ENCODE data around the gene DYNLT4.

DNA sequence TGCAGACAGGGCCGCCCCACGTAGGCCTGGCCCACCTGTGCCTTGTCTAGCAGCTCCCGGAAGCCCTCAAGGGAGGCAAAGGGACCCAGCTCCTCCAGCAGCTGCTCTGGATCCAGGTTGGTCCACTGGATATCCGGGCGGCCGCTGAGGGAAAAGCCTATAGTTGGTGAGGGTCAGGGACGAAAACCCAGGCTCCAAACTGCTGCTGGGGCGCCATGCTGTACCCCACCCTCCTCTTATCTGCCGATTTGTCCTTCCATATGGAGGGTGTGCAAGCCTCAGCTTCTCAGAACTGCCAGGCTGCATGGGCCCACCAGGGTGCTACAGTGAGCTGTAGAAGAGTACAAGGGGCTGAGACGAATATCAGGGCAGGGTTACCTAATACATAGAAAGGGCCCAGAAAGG, 23.8 kb upstream of the DYNLT4 start:
- TF ChIP-seq, protein P1, sequence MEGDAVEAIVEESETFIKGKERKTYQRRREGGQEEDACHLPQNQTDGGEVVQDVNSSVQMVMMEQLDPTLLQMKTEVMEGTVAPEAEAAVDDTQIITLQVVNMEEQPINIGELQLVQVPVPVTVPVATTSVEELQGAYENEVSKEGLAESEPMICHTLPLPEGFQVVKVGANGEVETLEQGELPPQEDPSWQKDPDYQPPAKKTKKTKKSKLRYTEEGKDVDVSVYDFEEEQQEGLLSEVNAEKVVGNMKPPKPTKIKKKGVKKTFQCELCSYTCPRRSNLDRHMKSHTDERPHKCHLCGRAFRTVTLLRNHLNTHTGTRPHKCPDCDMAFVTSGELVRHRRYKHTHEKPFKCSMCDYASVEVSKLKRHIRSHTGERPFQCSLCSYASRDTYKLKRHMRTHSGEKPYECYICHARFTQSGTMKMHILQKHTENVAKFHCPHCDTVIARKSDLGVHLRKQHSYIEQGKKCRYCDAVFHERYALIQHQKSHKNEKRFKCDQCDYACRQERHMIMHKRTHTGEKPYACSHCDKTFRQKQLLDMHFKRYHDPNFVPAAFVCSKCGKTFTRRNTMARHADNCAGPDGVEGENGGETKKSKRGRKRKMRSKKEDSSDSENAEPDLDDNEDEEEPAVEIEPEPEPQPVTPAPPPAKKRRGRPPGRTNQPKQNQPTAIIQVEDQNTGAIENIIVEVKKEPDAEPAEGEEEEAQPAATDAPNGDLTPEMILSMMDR (IDR thresholded peaks at IDR 0.05), result no peak
- TF ChIP-seq POLR2AphosphoS5 (IDR thresholded peaks at IDR 0.05) (no peak), POLR2A (IDR thresholded peaks at IDR 0.05) (no peak), EP300 (IDR thresholded peaks at IDR 0.05) (no peak)

Data from suprapubic skin (tissue), 4 donors.